Adrenal gland (tissue), 12 donors: ENCODE data around the gene AHDC1. TPM values are rescaled to one million over a fixed set of nuclear protein-coding genes. Genes with fewer than 3 reads are reported as not detected.

Experiments
- DNase-seq, 7 donors: peaks; one replicate each; pipeline ENCODE4 v3.0.0-alpha.2; 2019 to 2020
- H3K27ac ChIP-seq, 5 donors: fragments of 200-600 bp; sonication (generic) in 4 of 5; 1 replicate in 3 of 5; 2 replicates in 2 of 5; pipeline versions ENCODE4 v1.5.1 to v1.8.0; 2016 to 2020; ENCODE audit warnings: mild to moderate bottlenecking in 1 of 5
- H3K27me3 ChIP-seq: fragments of 200-600 bp; 2 replicates; pipeline ENCODE4 v1.8.0; 2021
- H3K36me3 ChIP-seq, 2 donors: fragments of 200-600 bp; replicated peaks in 1 of 2; 1 replicate in 1 of 2; 2 replicates in 1 of 2; pipeline versions ENCODE4 v1.5.1 to v1.8.0; 2018 to 2022
- H3K4me1 ChIP-seq, 2 donors: fragments of 200-600 bp; replicated peaks in 1 of 2; 1 replicate in 1 of 2; 2 replicates in 1 of 2; pipeline versions ENCODE4 v1.5.1 to v1.8.0; 2018 to 2021
- H3K4me3 ChIP-seq, 4 donors: fragments of 200-600 bp; sonication (generic) in 3 of 4; one replicate each; pipeline ENCODE4 v1.5.1; 2016 to 2018
- H3K9me3 ChIP-seq, 3 donors: fragments of 200-600 bp; sonication (generic) in 1 of 3; replicated peaks in 1 of 3; 1 replicate in 2 of 3; 2 replicates in 1 of 3; pipeline versions ENCODE4 v1.5.1 to v1.8.0; 2016 to 2021
- CTCF ChIP-seq, 6 experiments: fragments of 450-650 bp in 4 of 6; fragments of 200-600 bp in 2 of 6; sonication (generic) in 1 of 6; IDR thresholded peaks; 1 replicate in 5 of 6; 2 replicates in 1 of 6; pipeline versions ENCODE4 v1.5.1 to v1.8.0; 2016 to 2021; ENCODE audit warnings: antibody characterized with exemption in 6 of 6, mild to moderate bottlenecking in 2 of 6, moderate library complexity in 1 of 6
- POLR2A ChIP-seq, 2 donors: fragments of 450-650 bp; IDR thresholded peaks; one replicate each; pipeline ENCODE4 v1.6.1; 2017; ENCODE audit warnings: antibody characterized with exemption in 2 of 2, mild to moderate bottlenecking in 2 of 2, moderate library complexity in 1 of 2
- WGBS, 4 donors: extraction: QIAGEN DNeasy Blood & Tissue Kit in 2 of 4; methylation state at CpG; one replicate each; pipeline versions ENCODE4 v1.1.5 to v1.1.7; 2013 to 2017; 5-methylcytosine and 5-hydroxymethylcytosine counted together
- intact Hi-C, 2 donors: fragments of 100-400 bp; cut with DNase I; formaldehyde crosslinking; loops; one replicate each; pipeline versions ENCODE4 v1.14.1 to v1.15.0; 2022 to 2023
- polyA plus RNA-seq, 3 donors: library from polyadenylated mRNA; stranded (reverse); fragments of 200-250 nt in 2 of 3; fragments of 350-450 nt in 1 of 3; fragmentation: Illumina TruSeq in 1 of 3; extraction: RNeasy Lipid Tissue Mini Kit (QIAGEN cat#74804) in 1 of 3; gene quantifications; one replicate each; pipeline ENCODE4 v1.2.3, GENCODE V29; 2013 to 2014
- total RNA-seq, 9 donors: library from RNA; depleted of rRNA in 4 of 9; stranded (reverse); fragments of >200 nt in 4 of 9; fragments of 120-200 nt in 1 of 9; fragmentation: NEBNext Ultra II Directional in 1 of 9; extraction: Animal tissue kit (Norgen Biotek cat#: 25700) in 1 of 9; gene quantifications; one replicate each; pipeline versions ENCODE4 v1.1.0 to v1.2.4, GENCODE V29; 2013 to 2023
- donor health status: healthy with polysubstance abuse.
- donor health status: Bipolar disorder and iron deficiency.
- donor health status: DM: yes; HTN: yes; CAD: no.
- donor health status: DM: no; HTN: no; CAD: no.
- donor health status: DM: no; HTN: no; CAD: no.
- donor health status: DM: yes; HTN: yes; CAD: no.

The AHDC1 gene
- total and polyA plus RNA-seq, 12 donors, result 10.4 to 111 (median 61.3) TPM

- Histone ChIP-seq H3K4me3 (no peak overlapping the region), H3K27ac (no peak overlapping the region), H3K4me1 (peaks cover 0 to 8% of the 10 kb centered on the region in 2 donors), H3K9me3 (no peaks in the 10 kb centered on the region), H3K27me3 (no peaks in the 10 kb centered on the region), H3K36me3 (no peaks in the 10 kb centered on the region)
- no peak for DNase-seq
- no peak for TF ChIP-seq POLR2A (IDR thresholded peaks at IDR 0.05)
- TF ChIP-seq CTCF (IDR thresholded peaks at IDR 0.05), result no peak
- intact Hi-C loops, result no loop called here
- 54 to 91% (median 70%) methylated on average over 1 of the region's 1 CpG for WGBS, 4 donors
Observed at GRCh38 chr1:27650171-27650538, 46.2 kb upstream of the AHDC1 start.

- Histone ChIP-seq H3K36me3 (no peaks in the 10 kb centered on the region), H3K27me3 (no peaks in the 10 kb centered on the region), H3K27ac (no peak overlapping the region), H3K4me3 (no peak overlapping the region), H3K9me3 (no peaks in the 10 kb centered on the region), H3K4me1 (peaks cover 0 to 8% of the 10 kb centered on the region in 2 donors)
- TF ChIP-seq POLR2A (IDR thresholded peaks at IDR 0.05), result no peak
- TF ChIP-seq CTCF (IDR thresholded peaks at IDR 0.05), result no peak
- WGBS, 4 donors, result 90 to 97% (median 95%) methylated on average over 11 of the region's 11 CpGs
- no peak for DNase-seq
- intact Hi-C loops, result no loop called here
Observed at GRCh38 chr1:27649306-27649635, 45.3 kb upstream of the AHDC1 start.

GRCh38 chr1:27648602-27649305, 44.8 kb upstream of the AHDC1 start:
- intact Hi-C loops, result no loop called here
- no peaks in the 10 kb centered on the region for H3K36me3 ChIP-seq
- H3K4me3 ChIP-seq, result no peak overlapping the region

GRCh38 chr1:27647328-27647727, 43.4 kb upstream of the AHDC1 start:
- 89 to 98% (median 96%) methylated on average over 3 to 5 of the region's 5 CpGs for WGBS, 4 donors
- intact Hi-C loops, result no loop called here
- DNase-seq, result no peak

More at GRCh38 chr1:27648602-27649305, 44.8 kb upstream of the AHDC1 start:
- DNase-seq, result peak in 5 of 7 donors; percentile 61 to 75 (median 69)
- H3K4me1 ChIP-seq, result peaks cover 0 to 8% of the 10 kb centered on the region in 2 donors
- no peaks in the 10 kb centered on the region for H3K9me3 ChIP-seq
- WGBS, 4 donors, result 53 to 66% (median 62%) methylated on average over 6 of the region's 6 CpGs
- no peak overlapping the region for H3K27ac ChIP-seq
- no peaks in the 10 kb centered on the region for H3K27me3 ChIP-seq
- TF ChIP-seq CTCF (IDR thresholded peaks at IDR 0.05) (no peak), POLR2A (IDR thresholded peaks at IDR 0.05) (no peak)

More at GRCh38 chr1:27647328-27647727, 43.4 kb upstream of the AHDC1 start:
- Histone ChIP-seq H3K36me3 (no peaks in the 10 kb centered on the region), H3K27ac (no peak overlapping the region), H3K4me3 (no peak overlapping the region), H3K4me1 (peaks cover 0 to 8% of the 10 kb centered on the region in 2 donors), H3K27me3 (no peaks in the 10 kb centered on the region), H3K9me3 (no peaks in the 10 kb centered on the region)
- no peak for TF ChIP-seq POLR2A (IDR thresholded peaks at IDR 0.05)
- no peak for TF ChIP-seq CTCF (IDR thresholded peaks at IDR 0.05)
